SK-N-SH treated with all-trans-retinoic acid at 6 μM for 48 hours (cell line): ENCODE measurements around the gene SYNPO2.

Experiments used
- ATAC-seq: fragments of 200-7000 bp; cut with Tn5 transposase; 3 replicates; pipeline ENCODE4 v1.9.1; 2020; ENCODE audit warnings: mild to moderate bottlenecking, moderate library complexity
- ARNTL ChIP-seq: fragments of 450-650 bp; formaldehyde crosslinking; IDR thresholded peaks from 2 replicates; pipeline ENCODE4 v1.5.0; 2020; ENCODE audit warnings: low read depth, mild to moderate bottlenecking, moderate library complexity, borderline replicate concordance
- CSRNP3 ChIP-seq: fragments of 250-450 bp; sonication (Bioruptor Pico); IDR thresholded peaks from 2 replicates; pipeline ENCODE4 v1.5.1; 2021; ENCODE audit warnings: mild to moderate bottlenecking, moderate library complexity
- ISL1 ChIP-seq: fragments of 250-450 bp; sonication (Bioruptor Pico); IDR thresholded peaks from 2 replicates; pipeline ENCODE4 v2.1.2; 2022; ENCODE audit warnings: mild to moderate bottlenecking, moderate library complexity
- OSR1 ChIP-seq: fragments of 250-450 bp; sonication (Bioruptor Pico); IDR thresholded peaks from 2 replicates; pipeline ENCODE4 v1.8.0; 2022; ENCODE audit warnings: moderate library complexity, mild to moderate bottlenecking, inconsistent platforms
- PATZ1 ChIP-seq: fragments of 250-450 bp; sonication (Bioruptor Pico); IDR thresholded peaks from 2 replicates; pipeline ENCODE4 v1.8.0; 2020; ENCODE audit warnings: mild to moderate bottlenecking, moderate library complexity, borderline replicate concordance
- POU6F1 ChIP-seq: fragments of 250-450 bp; sonication (Bioruptor Pico); IDR thresholded peaks from 2 replicates; pipeline ENCODE4 v1.8.0; 2021; ENCODE audit warnings: low read depth, mild to moderate bottlenecking, moderate library complexity, borderline replicate concordance
- PPARA ChIP-seq: fragments of 250-450 bp; sonication (Bioruptor Pico); IDR thresholded peaks from 2 replicates; pipeline ENCODE4 v1.5.0; 2020; ENCODE audit warnings: mild to moderate bottlenecking, borderline replicate concordance
- RARB ChIP-seq: fragments of 250-450 bp; sonication (Bioruptor Pico); IDR thresholded peaks from 2 replicates; pipeline ENCODE4 v1.8.0; 2021; ENCODE audit warnings: mild to moderate bottlenecking, moderate library complexity
- SNAI2 ChIP-seq: fragments of 250-450 bp; sonication (Bioruptor Pico); IDR thresholded peaks from 2 replicates; pipeline ENCODE4 v1.5.0; 2020; ENCODE audit warnings: mild to moderate bottlenecking, moderate library complexity
- TCF4 ChIP-seq: fragments of 250-450 bp; sonication (Bioruptor Pico); IDR thresholded peaks from 2 replicates; pipeline ENCODE4 v1.8.0; 2021; ENCODE audit warnings: mild to moderate bottlenecking, moderate library complexity, borderline replicate concordance
- TOX ChIP-seq: fragments of 250-450 bp; sonication (Bioruptor Pico); IDR thresholded peaks from 2 replicates; pipeline ENCODE4 v1.8.0; 2021; ENCODE audit warnings: mild to moderate bottlenecking, moderate library complexity, borderline replicate concordance
- ZC3H10 ChIP-seq: fragments of 250-450 bp; sonication (Bioruptor Pico); IDR thresholded peaks from 2 replicates; pipeline ENCODE4 v1.5.1; 2021; ENCODE audit warnings: mild to moderate bottlenecking, moderate library complexity
- ZFP3 ChIP-seq: fragments of 250-450 bp; sonication (Bioruptor Pico); IDR thresholded peaks from 2 replicates; pipeline ENCODE4 v1.5.0; 2020; ENCODE audit warnings: mild to moderate bottlenecking, moderate library complexity
- ZFP30 ChIP-seq: fragments of 450-650 bp; formaldehyde crosslinking; IDR thresholded peaks from 2 replicates; pipeline ENCODE4 v1.5.0; 2022; ENCODE audit warnings: mild to moderate bottlenecking, moderate library complexity
- ZNF565 ChIP-seq: fragments of 450-650 bp; formaldehyde crosslinking; conservative IDR thresholded peaks from 2 replicates; pipeline ENCODE4 v1.5.0; 2020; ENCODE audit warnings: low read depth, mild to moderate bottlenecking, moderate library complexity
- ZNF70 ChIP-seq: fragments of 450-650 bp; formaldehyde crosslinking; IDR thresholded peaks from 2 replicates; pipeline ENCODE4 v1.5.0; 2020; ENCODE audit warnings: mild to moderate bottlenecking, moderate library complexity
- ZNF8 ChIP-seq: fragments of 450-650 bp; formaldehyde crosslinking; IDR thresholded peaks from 2 replicates; pipeline ENCODE4 v1.5.0; 2020; ENCODE audit warnings: mild to moderate bottlenecking, moderate library complexity
- TF ChIP-seq, protein P1 (sequence below): fragments of 250-450 bp; sonication (Bioruptor Pico); IDR thresholded peaks from 2 replicates; pipeline ENCODE4 v1.5.1; 2020; ENCODE audit warnings: low read depth, mild to moderate bottlenecking, moderate library complexity
- TF ChIP-seq, protein P2 (sequence below): fragments of 250-450 bp; sonication (Bioruptor Pico); IDR thresholded peaks from 2 replicates; pipeline ENCODE4 v1.5.0; 2020; ENCODE audit warnings: mild to moderate bottlenecking, moderate library complexity

The SYNPO2 gene

DNA sequence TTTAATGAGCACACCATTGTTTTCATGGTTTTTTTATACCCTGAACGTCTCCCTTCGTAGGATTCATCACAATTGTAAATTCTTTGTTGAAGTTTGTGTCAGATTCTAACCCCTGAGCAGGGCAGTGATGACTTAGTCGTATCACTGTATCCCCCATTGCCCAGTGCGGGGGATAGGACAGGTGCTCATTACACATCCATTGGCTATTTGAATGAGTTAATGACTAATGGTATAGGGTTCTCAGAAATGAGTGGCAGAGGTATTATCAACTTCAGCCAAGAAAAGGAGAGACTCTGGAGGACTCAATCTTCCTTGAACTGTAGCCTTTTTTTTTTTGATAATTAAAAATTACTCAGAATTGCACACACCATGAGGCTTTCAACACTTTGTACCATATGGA is 64.6 kb downstream of the SYNPO2 start:
- TF ChIP-seq ZFP30 (CRISPR knock-in tag) = no peak
- TF ChIP-seq ZNF8 (CRISPR knock-in tag) = no peak
- TF ChIP-seq SNAI2 (CRISPR knock-in tag) = no peak
- no peak for TF ChIP-seq ZFP3 (CRISPR knock-in tag)
- TF ChIP-seq PPARA (CRISPR knock-in tag) = no peak
- TF ChIP-seq ARNTL (CRISPR knock-in tag) = no peak
- TF ChIP-seq OSR1 (CRISPR knock-in tag) = no peak
- ATAC-seq = peak; percentile 53

GRCh38 chr4:118954246-118954645 is 65.6 kb downstream of the SYNPO2 start:
- no peak for TF ChIP-seq ZFP30 (CRISPR knock-in tag)
- peak; percentile 79 for ATAC-seq

DNA sequence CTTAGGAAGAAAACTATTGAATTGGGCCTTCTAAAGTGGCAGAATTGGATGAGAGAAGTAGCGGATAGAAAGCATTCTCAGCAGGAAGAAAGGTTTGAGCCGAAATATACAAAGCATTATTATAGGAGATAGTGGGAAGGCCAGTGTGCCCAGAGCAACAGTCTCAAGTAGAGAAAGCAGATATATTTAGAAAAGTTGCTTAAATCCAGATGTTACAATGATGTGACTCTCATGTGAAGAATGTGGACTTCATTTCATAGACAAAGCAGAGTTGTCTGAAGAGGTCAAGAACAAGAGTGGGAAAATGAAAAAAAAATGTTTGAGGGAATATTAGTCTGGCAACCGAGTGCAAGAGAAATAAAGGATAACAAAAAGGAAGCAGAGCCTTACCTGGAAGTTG is 66.9 kb downstream of the SYNPO2 start:
- ATAC-seq = peak; percentile 31; the same call in 2 of the 3 replicates
- TF ChIP-seq CSRNP3 (CRISPR knock-in tag) (no peak), SNAI2 (CRISPR knock-in tag) (no peak), ZC3H10 (CRISPR knock-in tag) (no peak), ZNF70 (CRISPR knock-in tag) (no peak)
- TF ChIP-seq, protein P1, sequence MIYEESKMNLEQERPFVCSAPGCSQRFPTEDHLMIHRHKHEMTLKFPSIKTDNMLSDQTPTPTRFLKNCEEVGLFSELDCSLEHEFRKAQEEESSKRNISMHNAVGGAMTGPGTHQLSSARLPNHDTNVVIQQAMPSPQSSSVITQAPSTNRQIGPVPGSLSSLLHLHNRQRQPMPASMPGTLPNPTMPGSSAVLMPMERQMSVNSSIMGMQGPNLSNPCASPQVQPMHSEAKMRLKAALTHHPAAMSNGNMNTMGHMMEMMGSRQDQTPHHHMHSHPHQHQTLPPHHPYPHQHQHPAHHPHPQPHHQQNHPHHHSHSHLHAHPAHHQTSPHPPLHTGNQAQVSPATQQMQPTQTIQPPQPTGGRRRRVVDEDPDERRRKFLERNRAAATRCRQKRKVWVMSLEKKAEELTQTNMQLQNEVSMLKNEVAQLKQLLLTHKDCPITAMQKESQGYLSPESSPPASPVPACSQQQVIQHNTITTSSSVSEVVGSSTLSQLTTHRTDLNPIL (CRISPR knock-in tag) = no peak

DNA sequence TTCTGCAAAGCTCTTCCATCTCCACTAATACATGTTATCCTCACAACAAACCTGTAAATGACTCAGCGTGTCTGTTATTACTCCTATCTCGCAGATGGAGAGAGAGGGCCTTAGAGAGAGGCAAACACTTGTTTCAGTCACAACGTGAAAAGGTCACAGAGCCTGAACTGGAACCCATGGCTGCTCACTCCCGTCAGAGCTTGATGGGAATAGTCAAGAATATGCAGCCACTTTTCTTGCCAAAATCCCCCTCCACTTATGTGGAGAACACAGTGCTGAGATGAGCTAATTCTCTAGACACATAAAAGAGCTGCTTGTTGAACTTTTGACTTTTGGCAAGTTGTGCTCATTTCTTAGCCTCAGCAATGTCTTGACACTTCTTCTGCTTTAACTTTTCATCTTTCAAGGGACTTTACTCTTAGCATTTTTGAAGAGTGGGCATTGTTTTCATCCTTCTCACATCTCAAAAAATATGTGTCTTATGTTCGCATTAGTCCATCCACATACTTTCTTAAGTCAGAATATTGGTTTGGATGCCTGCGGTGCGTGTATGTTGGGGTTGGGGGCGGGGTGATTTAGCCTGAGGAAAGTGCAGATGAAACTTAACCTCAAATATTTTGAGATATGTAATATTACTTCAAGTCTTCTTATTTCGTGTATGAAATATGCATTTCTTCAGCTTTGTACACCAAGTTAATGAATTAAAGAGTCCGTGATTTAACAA is 69.2 kb downstream of the SYNPO2 start:
- ATAC-seq = no peak
- TF ChIP-seq TCF4 (CRISPR knock-in tag) = no peak
- no peak for TF ChIP-seq CSRNP3 (CRISPR knock-in tag)
- TF ChIP-seq RARB (CRISPR knock-in tag) = no peak
- no peak for TF ChIP-seq ZNF565 (CRISPR knock-in tag)

- TF ChIP-seq ZNF8 (CRISPR knock-in tag) = no peak
- TF ChIP-seq ZNF70 (CRISPR knock-in tag) = no peak
- TF ChIP-seq POU6F1 (CRISPR knock-in tag) = no peak
- no peak for TF ChIP-seq ZC3H10 (CRISPR knock-in tag)
- TF ChIP-seq CSRNP3 (CRISPR knock-in tag) = no peak
- ATAC-seq = no peak
Measured at GRCh38 chr4:118962540-118962939, 73.9 kb downstream of the SYNPO2 start.

DNA sequence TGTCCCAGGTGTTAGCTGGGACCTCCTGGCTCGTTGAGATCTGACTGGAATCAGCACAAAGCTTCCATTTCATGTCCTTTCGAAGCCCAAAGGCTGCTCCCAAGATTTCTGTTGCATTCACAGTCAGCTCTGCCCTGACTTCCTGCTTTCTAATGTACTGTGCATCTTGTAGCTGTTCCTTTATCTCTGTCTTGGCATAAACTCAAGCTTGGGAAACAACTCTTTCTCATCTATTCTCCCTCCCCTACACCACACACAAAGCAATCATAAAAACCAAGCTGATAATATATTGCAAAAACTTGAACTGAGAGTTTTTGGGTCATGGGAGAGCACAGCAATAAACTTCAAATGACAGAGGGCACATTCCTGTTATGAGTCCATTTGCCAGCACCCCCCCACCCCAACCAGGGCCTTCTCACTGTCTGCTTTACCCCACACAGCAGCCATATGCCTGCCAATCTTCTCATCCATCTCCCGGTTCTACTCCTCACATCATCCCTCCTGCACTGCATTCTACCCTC is 76.3 kb downstream of the SYNPO2 start:
- 0 out of 3 replicates have a peak, but pooled peaks have one; percentile 10 for ATAC-seq
- TF ChIP-seq TOX = no peak
- 0 out of 2 replicates have a peak, but pooled peaks have one; percentile 41 for TF ChIP-seq ZFP3 (CRISPR knock-in tag)
- TF ChIP-seq, protein P2, sequence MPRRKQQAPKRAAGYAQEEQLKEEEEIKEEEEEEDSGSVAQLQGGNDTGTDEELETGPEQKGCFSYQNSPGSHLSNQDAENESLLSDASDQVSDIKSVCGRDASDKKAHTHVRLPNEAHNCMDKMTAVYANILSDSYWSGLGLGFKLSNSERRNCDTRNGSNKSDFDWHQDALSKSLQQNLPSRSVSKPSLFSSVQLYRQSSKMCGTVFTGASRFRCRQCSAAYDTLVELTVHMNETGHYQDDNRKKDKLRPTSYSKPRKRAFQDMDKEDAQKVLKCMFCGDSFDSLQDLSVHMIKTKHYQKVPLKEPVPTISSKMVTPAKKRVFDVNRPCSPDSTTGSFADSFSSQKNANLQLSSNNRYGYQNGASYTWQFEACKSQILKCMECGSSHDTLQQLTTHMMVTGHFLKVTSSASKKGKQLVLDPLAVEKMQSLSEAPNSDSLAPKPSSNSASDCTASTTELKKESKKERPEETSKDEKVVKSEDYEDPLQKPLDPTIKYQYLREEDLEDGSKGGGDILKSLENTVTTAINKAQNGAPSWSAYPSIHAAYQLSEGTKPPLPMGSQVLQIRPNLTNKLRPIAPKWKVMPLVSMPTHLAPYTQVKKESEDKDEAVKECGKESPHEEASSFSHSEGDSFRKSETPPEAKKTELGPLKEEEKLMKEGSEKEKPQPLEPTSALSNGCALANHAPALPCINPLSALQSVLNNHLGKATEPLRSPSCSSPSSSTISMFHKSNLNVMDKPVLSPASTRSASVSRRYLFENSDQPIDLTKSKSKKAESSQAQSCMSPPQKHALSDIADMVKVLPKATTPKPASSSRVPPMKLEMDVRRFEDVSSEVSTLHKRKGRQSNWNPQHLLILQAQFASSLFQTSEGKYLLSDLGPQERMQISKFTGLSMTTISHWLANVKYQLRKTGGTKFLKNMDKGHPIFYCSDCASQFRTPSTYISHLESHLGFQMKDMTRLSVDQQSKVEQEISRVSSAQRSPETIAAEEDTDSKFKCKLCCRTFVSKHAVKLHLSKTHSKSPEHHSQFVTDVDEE = no peak
- TF ChIP-seq PATZ1 (CRISPR knock-in tag) = peak; percentile 20; the same call in 1 of the 2 replicates
- TF ChIP-seq ISL1 (CRISPR knock-in tag) = peak; percentile 45
- TF ChIP-seq, all 23 proteins: peak for 3
